Erythroblast (primary cell): ENCODE results near the gene CNN1.

Source experiments
- GATA1 ChIP-seq: IDR thresholded peaks from 2 replicates; pipeline ENCODE4 v1.6.1; 2011; ENCODE audit warnings: low read depth, mild to moderate bottlenecking, control low read depth, low read length, moderate library complexity
- POLR2A ChIP-seq: IDR thresholded peaks from 2 replicates; pipeline ENCODE4 v1.6.1; 2011; ENCODE audit warnings: mild to moderate bottlenecking, low read length

DNA sequence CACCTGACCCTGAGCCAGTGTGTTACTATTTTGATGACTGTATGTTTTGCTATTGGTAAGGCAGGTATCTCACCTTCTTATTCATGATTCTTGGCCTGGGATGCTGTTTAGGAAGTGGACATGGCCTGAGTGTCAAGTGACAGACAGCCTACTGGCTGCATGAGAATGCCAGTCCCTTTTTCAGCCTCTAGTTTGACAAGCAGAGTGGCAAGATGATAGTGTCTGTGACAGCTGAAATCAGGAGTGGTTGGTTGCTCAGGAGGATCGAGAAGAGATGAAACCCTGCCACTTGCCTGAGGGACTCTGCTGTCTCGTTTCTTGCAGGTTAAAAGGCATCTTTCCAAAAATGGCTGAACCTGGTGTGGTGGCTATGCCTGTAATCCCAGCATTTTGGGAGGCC, 27.5 kb downstream of the CNN1 start:
- no peak for TF ChIP-seq POLR2A
- no peak for TF ChIP-seq GATA1
